Right hindlimb (tissue), 1 donor: Measurements from ENCODE around the gene SEMA3B.
"Not testable (repeated sequence)": the region's sequence is repeated elsewhere in the genome, so short reads cannot be mapped to it uniquely, and the experiment has no call there.

ENCODE experiments used
- DNase-seq: peaks from one replicate; pipeline ENCODE4 v3.0.0-alpha.2; 2018

The SEMA3B gene

GRCh38 chr3:50268703-50269451 lies at the start of gene SEMA3B:
Gene SEMA3B, plus strand, starts transcription at chr3:50269147. Its CDS starts 94 bp downstream, at chr3:50269241.
- DNase-seq, result peak; percentile 69

- DNase-seq, result no peak
Measured at GRCh38 chr3:50219285-50219684, 49.7 kb upstream of the SEMA3B start.

- DNase-seq, result no peak
Measured at GRCh38 chr3:50220109-50220508, 48.8 kb upstream of the SEMA3B start.

GRCh38 chr3:50221051-50221410 lies 47.9 kb upstream of the SEMA3B start:
- no peak for DNase-seq

GRCh38 chr3:50221411-50222168 lies 47.4 kb upstream of the SEMA3B start:
- no peak for DNase-seq

- no peak for DNase-seq
Measured at GRCh38 chr3:50222169-50222528, 46.8 kb upstream of the SEMA3B start.

GRCh38 chr3:50224639-50225038 lies 44.3 kb upstream of the SEMA3B start:
- no peak for DNase-seq

- no peak for DNase-seq
Measured at GRCh38 chr3:50226888-50227389, 42.0 kb upstream of the SEMA3B start.

GRCh38 chr3:50227390-50228183 lies 41.4 kb upstream of the SEMA3B start:
- DNase-seq, result peak; percentile 95

- not testable (repeated sequence) for DNase-seq
Measured at GRCh38 chr3:50228184-50228763, 40.7 kb upstream of the SEMA3B start.

- no peak for DNase-seq
Measured at GRCh38 chr3:50229490-50229889, 39.5 kb upstream of the SEMA3B start.

GRCh38 chr3:50230104-50230793 lies 38.7 kb upstream of the SEMA3B start:
- DNase-seq, result no peak

- no peak for DNase-seq
Measured at GRCh38 chr3:50230794-50231125, 38.2 kb upstream of the SEMA3B start.

- DNase-seq, result no peak
Measured at GRCh38 chr3:50231581-50231980, 37.4 kb upstream of the SEMA3B start.

GRCh38 chr3:50232303-50232702 lies 36.6 kb upstream of the SEMA3B start:
- DNase-seq, result no peak

GRCh38 chr3:50233176-50233575 lies 35.8 kb upstream of the SEMA3B start:
- no peak for DNase-seq

- peak; percentile 100 for DNase-seq
Measured at GRCh38 chr3:50235716-50236483, 33.0 kb upstream of the SEMA3B start, which contains the start of gene GNAI2. Gene GNAI2, plus strand, starts transcription at chr3:50236204. Its CDS starts 132 bp downstream, at chr3:50236336.

GRCh38 chr3:50236484-50237132 lies 32.3 kb upstream of the SEMA3B start:
- DNase-seq, result no peak

- DNase-seq, result peak; percentile 65
Measured at GRCh38 chr3:50237133-50237651, 31.8 kb upstream of the SEMA3B start.

- DNase-seq, result peak; percentile 88
Measured at GRCh38 chr3:50237754-50238548, 31.0 kb upstream of the SEMA3B start.
